Glomerular visceral epithelial cell (primary cell): ENCODE results near the gene MARCHF6.
"Not testable (repeated sequence)": the region's sequence is repeated elsewhere in the genome, so short reads cannot be mapped to it uniquely, and the experiment has no call there.

Source experiments
- DNase-seq: peaks from one replicate; pipeline ENCODE4 v3.0.0-alpha.2; 2016; ENCODE audit errors: extremely low spot score

Gene MARCHF6, protein sequence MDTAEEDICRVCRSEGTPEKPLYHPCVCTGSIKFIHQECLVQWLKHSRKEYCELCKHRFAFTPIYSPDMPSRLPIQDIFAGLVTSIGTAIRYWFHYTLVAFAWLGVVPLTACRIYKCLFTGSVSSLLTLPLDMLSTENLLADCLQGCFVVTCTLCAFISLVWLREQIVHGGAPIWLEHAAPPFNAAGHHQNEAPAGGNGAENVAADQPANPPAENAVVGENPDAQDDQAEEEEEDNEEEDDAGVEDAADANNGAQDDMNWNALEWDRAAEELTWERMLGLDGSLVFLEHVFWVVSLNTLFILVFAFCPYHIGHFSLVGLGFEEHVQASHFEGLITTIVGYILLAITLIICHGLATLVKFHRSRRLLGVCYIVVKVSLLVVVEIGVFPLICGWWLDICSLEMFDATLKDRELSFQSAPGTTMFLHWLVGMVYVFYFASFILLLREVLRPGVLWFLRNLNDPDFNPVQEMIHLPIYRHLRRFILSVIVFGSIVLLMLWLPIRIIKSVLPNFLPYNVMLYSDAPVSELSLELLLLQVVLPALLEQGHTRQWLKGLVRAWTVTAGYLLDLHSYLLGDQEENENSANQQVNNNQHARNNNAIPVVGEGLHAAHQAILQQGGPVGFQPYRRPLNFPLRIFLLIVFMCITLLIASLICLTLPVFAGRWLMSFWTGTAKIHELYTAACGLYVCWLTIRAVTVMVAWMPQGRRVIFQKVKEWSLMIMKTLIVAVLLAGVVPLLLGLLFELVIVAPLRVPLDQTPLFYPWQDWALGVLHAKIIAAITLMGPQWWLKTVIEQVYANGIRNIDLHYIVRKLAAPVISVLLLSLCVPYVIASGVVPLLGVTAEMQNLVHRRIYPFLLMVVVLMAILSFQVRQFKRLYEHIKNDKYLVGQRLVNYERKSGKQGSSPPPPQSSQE

GRCh38 chr5:10353241-10354047 lies at the start of gene MARCHF6:
Gene MARCHF6 (plus strand): TSS chr5:10353695. CDS start chr5:10353899, 204 bp downstream.
- DNase-seq, result peak; percentile 96

- no peak for DNase-seq
Measured at GRCh38 chr5:10303699-10304170, 49.8 kb upstream of the MARCHF6 start.

- no peak for DNase-seq
Measured at GRCh38 chr5:10304932-10305331, 48.6 kb upstream of the MARCHF6 start.

DNA sequence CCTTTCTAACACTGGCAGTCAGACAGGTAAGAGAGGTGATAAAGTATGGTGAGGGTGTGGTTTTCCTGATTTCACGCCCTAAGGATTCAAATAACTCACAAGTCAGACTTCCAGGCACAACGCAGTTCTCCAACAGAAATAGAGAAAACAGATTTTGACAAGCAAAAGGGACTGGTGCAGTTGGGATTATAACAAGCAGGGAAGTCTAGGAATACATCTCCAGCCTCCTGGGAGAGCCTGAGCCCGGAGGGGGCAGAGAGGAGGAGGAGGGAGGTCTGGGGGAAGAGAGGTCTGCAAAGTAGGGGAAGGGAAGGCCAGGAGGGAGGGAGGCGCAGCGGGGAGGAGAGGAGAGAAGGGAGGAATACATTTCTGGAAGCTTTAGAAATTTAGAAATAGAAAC lies 47.4 kb upstream of the MARCHF6 start:
- no peak for DNase-seq

GRCh38 chr5:10306806-10307205 lies 46.7 kb upstream of the MARCHF6 start:
- no peak for DNase-seq

DNA sequence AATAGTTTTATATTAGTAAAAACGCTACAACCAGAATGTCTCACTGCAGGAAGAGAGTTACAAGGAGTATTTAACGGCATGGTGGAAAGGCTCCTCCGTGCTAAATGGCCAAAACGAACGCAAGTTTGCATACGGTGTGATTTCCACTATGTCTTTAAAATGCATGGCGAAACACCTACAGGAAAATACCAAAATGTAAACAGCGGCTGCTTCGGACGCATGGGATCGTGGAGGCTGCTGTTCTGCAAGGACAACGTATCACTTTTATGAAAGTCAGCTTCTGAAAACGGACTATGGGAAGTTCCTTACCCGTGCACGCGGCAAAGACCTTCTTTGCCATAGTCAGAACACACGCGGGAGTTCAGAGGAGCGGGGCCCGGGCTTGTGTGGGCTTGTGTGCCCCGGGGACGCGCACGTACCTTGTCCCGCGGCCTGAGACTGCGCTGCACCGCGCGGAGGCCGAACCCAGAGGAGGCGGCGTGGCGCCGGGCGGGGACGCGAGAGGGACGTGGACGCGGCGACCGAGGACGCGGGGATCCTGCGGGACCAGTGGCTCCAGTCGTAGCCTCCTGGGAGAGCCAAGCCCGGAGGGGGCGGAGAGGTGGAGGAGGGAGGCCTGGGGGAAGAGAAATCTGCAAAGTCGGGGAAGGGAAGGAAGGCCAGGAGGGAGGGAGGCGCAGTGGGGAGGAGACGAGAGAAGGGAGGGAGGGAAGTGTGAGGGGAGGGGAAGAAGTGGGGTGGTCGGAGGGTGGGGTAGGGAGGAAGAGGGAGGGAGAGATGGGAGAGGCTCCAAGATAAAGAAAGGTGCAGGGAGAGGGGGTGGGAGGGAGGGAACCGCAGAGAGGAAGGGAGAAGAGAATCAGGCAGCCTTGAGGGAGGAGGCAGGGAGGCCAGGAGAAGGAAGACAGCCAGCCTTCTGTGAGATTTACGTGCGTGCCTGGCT lies 46.0 kb upstream of the MARCHF6 start, which contains the start of gene CMBL:
TSS of gene CMBL (minus strand) at position 697 of the 943 bp plus-strand sequence. CDS start 17,140 bp downstream, outside the sequence.
- DNase-seq, result peak; percentile 65

DNA sequence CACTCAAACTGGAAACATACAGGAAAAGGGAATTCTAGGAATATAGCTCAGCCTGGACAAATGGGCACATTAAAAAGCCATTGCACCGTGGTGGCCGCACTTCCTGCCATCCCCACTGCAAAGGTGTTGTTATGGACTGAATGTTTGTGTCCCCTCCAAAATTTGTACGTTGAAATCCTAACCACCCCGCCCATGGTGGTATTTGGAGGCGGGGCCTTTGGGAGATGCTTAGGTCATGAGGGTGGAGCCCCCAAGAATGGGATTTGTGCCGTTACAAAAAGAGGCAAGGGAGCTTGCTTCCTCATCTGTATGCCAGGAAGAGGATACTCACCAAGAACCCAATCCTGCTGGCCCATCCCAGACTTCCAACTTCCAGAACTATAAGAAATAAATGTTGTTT lies 44.7 kb upstream of the MARCHF6 start:
- DNase-seq, result no peak

DNA sequence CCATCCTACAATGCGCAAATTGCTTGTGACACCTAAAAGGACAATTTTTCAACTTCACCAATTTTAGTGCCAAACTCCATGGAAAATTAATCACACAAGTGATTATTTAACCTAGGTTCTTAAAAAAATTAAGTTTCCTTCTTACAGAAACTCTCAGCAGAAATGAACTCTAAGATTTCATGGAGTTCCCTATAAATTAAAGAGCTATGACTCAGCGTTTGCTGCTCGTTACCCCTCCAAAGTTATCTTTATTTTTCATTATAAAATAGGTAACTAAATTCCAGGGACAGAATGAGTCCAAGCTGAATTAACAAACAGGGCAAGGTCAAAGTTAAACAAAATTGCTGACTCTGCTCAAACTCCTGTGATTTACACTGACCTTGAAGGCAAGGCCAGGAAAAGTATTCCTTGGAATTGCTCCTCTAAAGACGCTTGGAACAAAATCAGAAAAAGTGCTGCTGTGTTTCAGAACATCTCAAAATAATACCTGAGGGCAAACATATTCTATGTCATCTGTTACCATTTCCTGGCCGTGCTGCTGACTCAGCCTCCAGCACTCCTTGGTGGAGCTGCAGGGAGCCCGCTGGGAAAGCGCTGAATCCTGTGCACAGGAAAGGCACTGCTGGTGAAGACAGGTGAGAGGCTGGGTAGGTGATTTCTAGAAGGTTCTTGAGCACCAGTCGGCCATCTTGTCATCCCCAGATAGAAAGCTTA lies 43.3 kb upstream of the MARCHF6 start:
- peak; percentile 61 for DNase-seq

DNA sequence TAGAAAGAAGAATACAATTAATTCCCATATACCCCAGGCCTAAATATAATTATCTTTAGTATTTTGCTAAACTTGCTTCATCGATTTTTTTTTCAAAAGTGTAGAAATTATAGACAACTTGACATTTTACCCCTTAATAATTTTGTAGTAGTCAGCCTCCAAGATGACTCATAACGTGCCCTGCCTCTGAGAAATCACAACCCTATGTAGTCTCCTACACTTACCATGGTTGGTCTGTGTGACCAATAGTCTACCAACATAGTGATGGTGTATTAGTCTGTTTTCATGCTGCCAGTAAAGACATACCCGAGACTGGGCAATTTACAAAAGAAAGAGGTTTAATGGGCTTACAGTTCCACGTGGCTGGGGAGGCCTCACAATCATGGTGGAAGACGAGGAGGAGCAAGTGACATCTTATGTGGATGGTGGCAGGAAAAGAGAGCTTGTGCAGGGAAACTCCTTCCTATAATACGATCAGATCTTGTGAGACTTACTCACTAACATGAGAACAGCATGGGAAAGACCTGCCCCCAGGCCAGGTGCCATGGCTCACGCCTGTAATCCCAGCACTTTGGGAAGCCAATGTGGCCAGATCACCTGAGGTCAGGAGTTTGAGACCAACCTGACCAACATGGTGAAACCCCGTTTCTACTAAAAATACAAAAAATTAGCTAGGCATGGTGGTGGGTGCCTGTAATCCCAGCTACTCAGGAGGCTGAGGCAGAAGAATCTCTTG lies 42.5 kb upstream of the MARCHF6 start:
- DNase-seq, result not testable (repeated sequence)

DNA sequence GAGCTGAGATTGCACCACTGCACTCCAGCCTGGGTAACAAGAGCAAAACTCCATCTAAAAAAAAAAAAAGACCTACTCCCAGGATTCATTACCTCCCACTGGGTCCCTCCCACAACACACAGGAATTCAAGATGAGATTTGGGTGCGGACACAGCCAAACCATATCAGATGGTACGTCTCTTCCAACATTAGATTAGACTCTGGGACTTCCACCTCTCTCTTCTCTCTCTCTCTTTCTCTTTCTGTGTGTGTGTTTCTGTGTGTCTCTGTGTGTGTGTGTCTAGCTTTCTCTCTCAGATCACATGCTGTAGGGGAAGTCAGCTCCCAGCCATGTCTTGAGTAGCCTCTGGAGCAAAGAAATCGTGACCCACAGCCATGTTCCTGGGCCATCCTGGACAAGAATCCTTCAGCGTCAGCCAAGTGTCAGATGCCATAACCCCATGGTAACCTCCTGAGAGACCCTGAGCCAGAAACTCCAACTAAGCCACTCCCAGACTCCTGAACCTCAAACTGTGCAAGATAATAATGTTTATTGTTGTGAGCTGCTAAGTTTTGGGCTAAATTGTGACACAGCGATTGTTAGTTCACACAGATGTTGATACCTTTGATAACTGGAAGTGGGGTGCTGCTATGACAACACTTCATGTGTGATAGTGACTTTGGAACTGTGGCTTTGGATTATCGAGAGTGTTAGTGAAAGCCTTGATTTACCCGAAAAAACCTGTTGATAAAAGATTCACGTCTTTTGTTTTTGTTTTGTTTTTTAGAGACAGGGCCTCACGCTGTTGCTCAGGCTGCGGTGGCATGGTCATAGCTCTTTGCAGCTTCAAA lies 41.7 kb upstream of the MARCHF6 start:
- DNase-seq, result no peak

DNA sequence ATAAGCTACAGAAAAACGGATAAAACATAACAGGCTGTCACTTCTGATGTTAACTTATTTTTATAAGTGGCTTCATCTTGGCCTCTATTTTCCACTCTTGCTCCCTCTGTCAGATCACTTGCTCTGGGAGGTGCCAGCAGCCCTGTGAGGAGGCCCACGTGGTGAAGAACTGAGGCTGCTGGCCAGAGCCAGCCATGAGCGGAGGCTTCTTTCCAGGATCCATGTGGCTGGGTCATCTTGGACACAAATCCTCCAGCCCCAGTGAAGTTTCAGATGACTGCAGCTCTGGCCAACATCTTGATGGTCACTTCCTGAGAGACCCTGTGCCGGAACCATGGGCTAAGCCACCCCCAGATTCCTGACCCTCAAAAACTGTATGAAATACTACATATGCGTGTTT lies 38.3 kb upstream of the MARCHF6 start:
- DNase-seq, result no peak

DNA sequence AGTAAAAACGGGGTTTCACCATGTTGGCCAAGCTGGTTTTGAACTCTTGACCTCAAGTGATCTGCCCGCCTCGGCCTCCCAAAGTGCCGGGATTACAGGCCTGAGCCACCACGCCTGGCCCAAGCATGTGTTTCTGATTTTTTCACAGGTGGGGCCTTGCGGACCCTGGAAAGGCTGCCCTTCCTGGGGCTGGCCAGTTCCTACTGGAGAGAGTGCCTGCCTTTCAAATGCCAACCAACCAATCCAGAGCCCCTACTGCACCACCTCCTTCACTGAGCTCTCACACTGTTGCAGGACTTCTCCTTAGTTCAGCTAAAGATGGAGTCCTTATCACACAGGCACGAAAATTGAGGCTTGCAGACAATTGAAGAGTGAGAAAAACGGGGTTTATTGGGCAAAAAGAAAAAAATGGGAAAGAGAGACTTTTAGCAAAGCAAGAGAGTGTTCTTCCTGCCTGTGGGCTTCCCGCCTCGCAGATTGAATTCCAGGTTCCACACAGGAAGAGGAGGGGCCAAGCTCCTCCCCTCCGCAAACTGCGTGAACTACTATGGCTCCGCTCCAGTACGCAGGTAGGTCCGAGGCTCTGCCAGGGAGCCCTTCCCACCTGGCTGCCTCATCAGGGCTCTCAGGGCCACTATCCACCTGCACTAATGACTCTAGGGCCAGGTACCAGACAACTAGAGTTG lies 37.5 kb upstream of the MARCHF6 start:
- no peak for DNase-seq

DNA sequence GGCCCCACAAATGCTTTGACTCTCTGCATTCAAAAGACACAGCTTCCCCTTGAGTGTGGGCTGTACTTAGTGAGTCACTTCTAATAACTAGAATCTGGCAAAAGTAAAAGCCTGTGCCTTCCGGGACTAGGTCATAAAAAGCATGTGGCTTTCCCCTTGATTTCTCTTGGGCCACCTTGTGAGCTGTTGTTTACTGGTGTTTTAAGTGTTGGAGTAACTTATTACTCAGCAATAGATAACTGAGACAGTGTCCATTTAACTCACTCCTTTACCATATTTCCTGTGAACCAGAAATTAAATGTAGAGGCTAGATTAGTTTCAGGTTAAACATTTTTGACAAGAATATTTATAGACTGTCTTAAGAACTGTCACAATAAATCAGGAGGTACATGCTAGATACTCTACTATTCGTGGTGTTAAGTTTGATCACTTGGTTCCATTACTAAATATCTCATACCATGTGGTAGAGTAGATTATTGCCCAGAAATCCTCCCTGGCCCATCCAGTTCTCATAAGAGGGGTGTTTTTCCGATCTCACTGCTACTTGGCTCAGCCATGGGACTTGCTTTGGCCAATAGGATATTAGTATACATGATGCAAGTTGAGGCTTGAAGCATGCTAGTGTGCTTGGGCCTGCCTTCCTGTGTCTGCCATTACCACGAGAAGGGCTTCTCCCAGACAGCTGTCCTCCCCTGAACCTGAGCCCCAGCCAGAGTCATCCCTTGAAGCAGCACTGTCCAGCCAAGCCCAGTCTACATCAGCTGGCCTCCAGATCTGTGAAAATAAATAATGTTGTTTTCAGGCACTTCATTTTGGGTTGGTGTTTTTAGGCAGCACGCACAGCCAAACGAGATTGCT lies 35.4 kb upstream of the MARCHF6 start:
- DNase-seq, result peak; percentile 40

DNA sequence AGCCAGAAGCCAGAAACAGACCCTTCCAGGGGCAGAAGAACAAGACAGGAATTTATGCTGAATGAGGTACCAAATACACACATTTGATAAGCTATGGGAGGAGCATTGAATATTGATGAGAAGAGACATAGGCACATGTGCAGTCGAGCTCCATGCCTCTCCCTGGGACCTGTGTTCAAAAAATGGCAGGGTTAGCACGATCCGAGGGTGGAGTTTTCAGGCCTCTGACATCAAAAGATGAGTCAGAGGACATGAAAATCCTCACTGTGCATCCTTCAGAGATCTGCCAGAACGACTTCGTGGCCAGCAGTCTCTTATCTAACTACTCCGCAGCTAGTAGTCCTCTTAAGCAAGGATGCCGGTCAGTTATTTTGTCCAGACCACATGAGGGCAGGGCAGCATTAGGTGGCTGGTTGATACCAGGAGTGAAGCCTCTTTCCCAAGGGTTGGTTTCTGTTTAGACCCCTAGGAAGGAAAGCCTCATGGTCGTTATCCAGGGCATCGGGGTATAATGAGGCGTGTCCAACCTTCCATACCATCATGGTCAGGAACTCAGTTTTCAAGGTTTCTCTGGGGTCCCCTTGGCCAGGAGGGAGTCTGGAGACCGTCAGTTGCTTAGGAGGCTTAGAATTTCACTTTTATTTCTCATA lies 34.2 kb upstream of the MARCHF6 start:
- DNase-seq, result no peak

DNA sequence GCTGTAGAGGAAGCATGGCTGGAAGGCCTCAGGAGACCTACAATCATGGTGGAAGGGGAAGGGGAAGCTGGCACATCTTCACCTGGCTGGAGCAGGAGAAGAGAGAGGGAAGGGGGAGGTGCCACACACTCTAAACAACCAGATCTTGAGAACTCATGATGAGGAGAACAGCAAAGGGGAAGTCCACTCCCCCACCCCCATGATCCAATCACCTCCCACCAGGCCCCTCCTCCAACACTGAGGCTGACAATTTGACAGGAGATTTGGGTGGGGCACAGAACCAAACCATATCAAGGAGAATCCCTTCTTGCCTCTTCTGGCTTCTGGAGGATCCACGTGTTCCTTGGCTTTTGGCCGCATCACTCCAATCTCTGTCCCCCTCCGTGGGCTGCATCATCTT lies 32.7 kb upstream of the MARCHF6 start:
- DNase-seq, result no peak

GRCh38 chr5:10321882-10322281 lies 31.6 kb upstream of the MARCHF6 start:
- DNase-seq, result no peak
